NCI-H187 (cell line): Measurements from ENCODE around the gene ANKRD39.

Experiments
- DNase-seq, 2 experiments: peaks; one replicate each; lab custom pipeline; 2025; lab: John Stamatoyannopoulos, UW

The ANKRD39 gene

GRCh38 chr2:96853321-96853720 lies 4.5 kb downstream of the ANKRD39 start:
- DNase-seq: no peak

- DNase-seq: no peak
These were observed 5.1 kb downstream of the ANKRD39 start for GRCh38 chr2:96852667-96853066.

- DNase-seq: no peak
These were observed 9.6 kb downstream of the ANKRD39 start for GRCh38 chr2:96848264-96848663.

- DNase-seq: no peak
These were observed 10.2 kb downstream of the ANKRD39 start for GRCh38 chr2:96847586-96847985.

GRCh38 chr2:96846825-96847224 lies 11.0 kb downstream of the ANKRD39 start:
- DNase-seq: no peak

- no peak for DNase-seq
These were observed 13.4 kb downstream of the ANKRD39 start for GRCh38 chr2:96844405-96844808.

- no peak for DNase-seq
These were observed 14.1 kb downstream of the ANKRD39 start, which contains the start of gene ANKRD23 for GRCh38 chr2:96843538-96844268. TSS of gene ANKRD23 (minus strand) at chr2:96844021. CDS start at chr2:96843992, 29 bp downstream.

- no peak for DNase-seq
These were observed 15.2 kb downstream of the ANKRD39 start for GRCh38 chr2:96842600-96842999.

GRCh38 chr2:96841701-96842495 lies 15.9 kb downstream of the ANKRD39 start:
- no peak for DNase-seq

GRCh38 chr2:96839875-96840850 lies 17.7 kb downstream of the ANKRD39 start:
- no peak for DNase-seq

- peak; percentile 44 to 45 for DNase-seq
These were observed 18.4 kb downstream of the ANKRD39 start for GRCh38 chr2:96839293-96839874.

GRCh38 chr2:96838345-96839292 lies 19.2 kb downstream of the ANKRD39 start:
- no peak for DNase-seq

GRCh38 chr2:96837575-96837974 lies 20.2 kb downstream of the ANKRD39 start:
- DNase-seq: no peak

- DNase-seq: no peak
These were observed 22.0 kb downstream of the ANKRD39 start for GRCh38 chr2:96835830-96836229.

GRCh38 chr2:96832754-96833507 lies 24.9 kb downstream of the ANKRD39 start:
- peak; percentile 93 to 94 for DNase-seq

- DNase-seq: no peak
These were observed 25.4 kb downstream of the ANKRD39 start for GRCh38 chr2:96832408-96832753.

GRCh38 chr2:96831679-96832078 lies 26.1 kb downstream of the ANKRD39 start:
- DNase-seq: no peak

GRCh38 chr2:96830044-96830562 lies 27.7 kb downstream of the ANKRD39 start:
- DNase-seq: no peak

GRCh38 chr2:96828874-96829273 lies 28.9 kb downstream of the ANKRD39 start:
- no peak for DNase-seq

- DNase-seq: no peak
These were observed 29.4 kb downstream of the ANKRD39 start for GRCh38 chr2:96828436-96828835.
